Kidney tubule cell (primary cell): ENCODE data around the gene CHD6.

ENCODE experiments used
- DNase-seq: peaks from one replicate; pipeline ENCODE4 v3.0.0-alpha.2; 2018; ENCODE audit warnings: low spot score

Gene CHD6

GRCh38 chr20:41467220-41467619 lies 151.0 kb downstream of the CHD6 start:
- DNase-seq: no peak

GRCh38 chr20:41463567-41463966 lies 154.6 kb downstream of the CHD6 start:
- no peak for DNase-seq

GRCh38 chr20:41462372-41463161 lies 155.6 kb downstream of the CHD6 start:
- DNase-seq: no peak

GRCh38 chr20:41458761-41459160 lies 159.4 kb downstream of the CHD6 start:
- DNase-seq: no peak

GRCh38 chr20:41457173-41457857 lies 160.9 kb downstream of the CHD6 start:
- no peak for DNase-seq

GRCh38 chr20:41456351-41456750 lies 161.8 kb downstream of the CHD6 start:
- no peak for DNase-seq

GRCh38 chr20:41454250-41454649 lies 163.9 kb downstream of the CHD6 start:
- no peak for DNase-seq

- DNase-seq: no peak
Measured at GRCh38 chr20:41453010-41453950, 164.9 kb downstream of the CHD6 start.

- no peak for DNase-seq
Measured at GRCh38 chr20:41452226-41452625, 166.0 kb downstream of the CHD6 start.

GRCh38 chr20:41447006-41447405 lies 171.2 kb downstream of the CHD6 start:
- DNase-seq: no peak

GRCh38 chr20:41446456-41446855 lies 171.7 kb downstream of the CHD6 start:
- no peak for DNase-seq

- no peak for DNase-seq
Measured at GRCh38 chr20:41444821-41445220, 173.4 kb downstream of the CHD6 start.

- no peak for DNase-seq
Measured at GRCh38 chr20:41443691-41444090, 174.5 kb downstream of the CHD6 start.

- DNase-seq: no peak
Measured at GRCh38 chr20:41440882-41441281, 177.3 kb downstream of the CHD6 start.

- peak; percentile 46 for DNase-seq
Measured at GRCh38 chr20:41437836-41438235, 180.3 kb downstream of the CHD6 start.

GRCh38 chr20:41436679-41437078 lies 181.5 kb downstream of the CHD6 start:
- peak; percentile 78 for DNase-seq

- no peak for DNase-seq
Measured at GRCh38 chr20:41433203-41433602, 185.0 kb downstream of the CHD6 start.

GRCh38 chr20:41432746-41433145 lies 185.4 kb downstream of the CHD6 start:
- DNase-seq: no peak

- peak; percentile 95 for DNase-seq
Measured at GRCh38 chr20:41428285-41428684, 189.9 kb downstream of the CHD6 start.

GRCh38 chr20:41427833-41428232 lies 190.3 kb downstream of the CHD6 start:
- DNase-seq: no peak

- DNase-seq: no peak
Measured at GRCh38 chr20:41426976-41427375, 191.2 kb downstream of the CHD6 start.

- DNase-seq: no peak
Measured at GRCh38 chr20:41426086-41426830, 191.9 kb downstream of the CHD6 start.
